ENCODE data around the gene RSBN1.
"Not testable (repeated sequence)": the region's sequence is repeated elsewhere in the genome, so short reads cannot be mapped to it uniquely, and the experiment has no call there.

Gene RSBN1

DNA sequence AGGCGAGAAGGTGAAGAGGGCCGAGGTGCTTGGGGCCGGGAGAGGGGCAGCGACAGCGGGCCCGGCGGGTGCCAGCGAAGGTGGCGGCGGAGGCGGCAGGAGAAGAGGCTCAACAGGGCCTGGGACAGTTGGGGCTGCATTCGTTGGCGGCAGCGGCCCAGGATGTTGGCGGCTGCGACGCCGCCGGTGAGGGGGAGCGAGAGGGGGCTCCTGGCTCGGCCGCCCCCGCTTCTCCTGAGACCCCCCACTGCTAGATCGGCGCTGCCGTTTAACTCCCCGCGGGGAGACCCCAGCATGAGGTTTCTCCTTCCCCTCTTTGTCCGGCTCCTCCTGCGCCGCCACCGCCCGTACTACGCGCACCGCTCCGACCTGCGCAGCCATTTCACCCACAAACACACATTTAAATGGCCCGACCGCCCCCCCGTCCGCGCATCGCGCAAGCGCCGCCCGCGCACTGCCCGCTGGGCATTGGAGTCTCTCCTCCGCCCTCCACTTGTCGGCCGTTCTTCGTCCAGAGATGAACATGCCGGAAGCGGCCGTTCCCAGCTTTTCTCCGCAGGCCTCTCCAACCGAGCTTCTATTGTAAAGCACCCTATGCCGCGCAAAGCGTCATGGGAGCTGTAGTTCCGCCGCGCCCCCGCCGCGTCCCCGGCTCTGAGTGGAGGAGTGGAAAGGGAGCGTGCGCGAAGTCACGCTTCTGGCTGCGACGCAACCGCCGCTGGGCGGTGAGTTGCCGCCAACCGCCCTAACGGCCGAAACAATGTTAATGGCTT, at the start of gene RSBN1:
RSBN1 (minus strand) TSS at position 589 of the 773 bp plus-strand sequence; CDS start at position 525, 64 bp downstream.
- in situ Hi-C loops (cut with HindIII; ENCODE audit: low pct_unique_long_range_greater_than_20kb, low sequenced_read_pairs): no loop called here
- DNase-seq (ENCODE audit: low read depth in 1 of 2, low spot score in 1 of 2): peak; percentile 78 to 99
- TF ChIP-seq JUND (IDR thresholded peaks at IDR 0.05; ENCODE audit: low read depth): no peak

DNA sequence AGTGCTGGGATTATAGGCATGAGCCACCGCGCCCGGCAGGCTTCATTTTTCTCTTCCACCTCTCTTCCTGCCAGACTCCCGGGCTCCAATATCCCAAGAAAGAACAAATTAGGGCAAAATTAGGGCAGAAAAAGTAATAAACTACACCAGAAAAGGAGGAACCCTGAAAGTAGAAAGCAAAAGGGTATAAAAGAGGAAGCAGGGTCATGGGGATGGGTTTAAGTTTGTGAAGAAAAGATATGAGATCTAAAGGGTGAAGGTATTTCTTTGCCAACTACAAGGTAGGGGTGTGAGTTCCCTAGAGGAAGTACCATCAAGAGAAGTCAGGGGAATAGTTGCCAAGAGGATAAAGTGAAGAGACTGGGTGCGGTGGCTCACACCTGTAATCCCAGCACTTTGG, 49.4 kb upstream of the RSBN1 start:
- in situ Hi-C loops (cut with HindIII; ENCODE audit: low pct_unique_long_range_greater_than_20kb, low sequenced_read_pairs): no loop called here
- TF ChIP-seq JUND (IDR thresholded peaks at IDR 0.05; ENCODE audit: low read depth): no peak
- no peak for DNase-seq (ENCODE audit: low read depth in 1 of 2, low spot score in 1 of 2)

DNA sequence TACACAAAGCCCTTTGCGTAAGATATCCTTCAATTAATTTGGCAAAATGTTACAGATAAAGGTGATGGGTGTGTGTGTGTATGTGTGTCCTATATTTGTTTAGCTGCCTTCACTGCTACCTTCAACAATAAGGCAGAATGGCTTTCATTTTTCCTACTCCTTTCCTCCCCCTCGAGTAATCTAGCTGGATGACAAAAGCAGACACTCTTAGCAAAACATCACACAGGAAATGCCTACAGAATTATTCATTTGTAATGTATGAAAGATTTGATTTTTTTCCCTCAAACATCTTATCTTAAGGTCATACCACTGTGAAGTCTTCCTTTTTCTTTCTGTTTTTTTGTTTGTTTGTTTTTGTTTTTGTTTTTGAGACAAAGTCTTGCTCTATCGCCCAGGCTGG, 48.6 kb upstream of the RSBN1 start:
- TF ChIP-seq JUND (IDR thresholded peaks at IDR 0.05; ENCODE audit: low read depth): no peak
- no peak for DNase-seq (ENCODE audit: low read depth in 1 of 2, low spot score in 1 of 2)
- in situ Hi-C loops (cut with HindIII; ENCODE audit: low pct_unique_long_range_greater_than_20kb, low sequenced_read_pairs): no loop called here

DNA sequence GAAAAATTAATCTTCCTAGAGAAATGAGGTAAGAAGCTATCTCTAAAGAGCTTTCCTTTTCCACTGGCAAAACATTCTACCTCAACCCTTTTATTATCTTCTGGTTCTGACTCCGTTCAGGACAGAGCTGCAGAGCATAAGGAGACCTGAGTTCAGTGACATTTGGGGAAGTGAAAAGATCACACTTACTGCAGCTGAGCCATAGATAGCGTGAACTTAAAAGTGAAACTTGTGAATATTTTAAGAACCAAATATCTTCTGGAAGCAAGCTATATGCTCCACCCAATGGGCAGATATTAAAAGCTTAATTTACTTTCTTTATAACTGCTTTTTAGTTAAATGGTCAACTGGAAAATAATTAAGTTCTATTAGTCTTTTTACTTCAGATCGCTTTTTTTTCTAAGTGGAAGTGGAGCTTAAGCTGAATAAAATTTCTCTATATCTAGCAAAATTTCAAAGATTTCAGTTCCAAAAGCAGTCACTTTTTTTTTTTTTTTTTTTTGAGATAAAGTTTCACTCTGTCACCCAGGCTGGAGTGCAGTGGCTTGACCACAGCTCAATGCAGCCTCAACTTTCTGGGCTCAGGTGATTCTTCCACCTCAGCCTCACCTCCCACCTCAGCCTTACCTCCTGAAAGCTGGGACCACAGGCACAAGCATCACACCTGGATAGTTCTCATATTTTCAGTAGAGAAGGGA, 47.4 kb upstream of the RSBN1 start:
- no peak for DNase-seq (ENCODE audit: low read depth in 1 of 2, low spot score in 1 of 2)
- TF ChIP-seq JUND (IDR thresholded peaks at IDR 0.05; ENCODE audit: low read depth): no peak
- in situ Hi-C loops (cut with HindIII; ENCODE audit: low pct_unique_long_range_greater_than_20kb, low sequenced_read_pairs): no loop called here

DNA sequence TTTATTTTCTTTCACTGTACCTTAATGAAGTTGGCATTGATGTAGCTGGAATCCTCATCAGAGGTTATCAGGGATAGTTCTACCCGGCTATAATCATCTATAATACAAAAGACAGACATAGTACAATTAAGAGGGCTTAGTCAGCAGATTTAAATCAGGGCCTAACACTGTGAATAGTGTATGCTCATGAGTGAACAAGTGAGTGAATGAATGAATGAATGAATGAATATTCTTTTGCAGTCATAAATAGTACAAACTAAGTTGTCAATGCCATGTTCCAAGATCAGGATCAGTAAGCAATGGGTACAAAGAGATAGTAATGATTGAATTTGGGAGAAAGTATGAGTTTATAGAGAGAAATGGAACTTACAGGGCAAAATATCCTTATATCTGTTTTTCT, 46.7 kb upstream of the RSBN1 start:
- DNase-seq (ENCODE audit: low read depth in 1 of 2, low spot score in 1 of 2): no peak
- no peak for TF ChIP-seq JUND (IDR thresholded peaks at IDR 0.05; ENCODE audit: low read depth)
- in situ Hi-C loops (cut with HindIII; ENCODE audit: low pct_unique_long_range_greater_than_20kb, low sequenced_read_pairs): no loop called here

GRCh38 chr1:113858418-113858817, 46.1 kb upstream of the RSBN1 start:
- DNase-seq (ENCODE audit: low read depth in 1 of 2, low spot score in 1 of 2): no peak
- in situ Hi-C loops (cut with HindIII; ENCODE audit: low pct_unique_long_range_greater_than_20kb, low sequenced_read_pairs): no loop called here
- no peak for TF ChIP-seq JUND (IDR thresholded peaks at IDR 0.05; ENCODE audit: low read depth)

DNA sequence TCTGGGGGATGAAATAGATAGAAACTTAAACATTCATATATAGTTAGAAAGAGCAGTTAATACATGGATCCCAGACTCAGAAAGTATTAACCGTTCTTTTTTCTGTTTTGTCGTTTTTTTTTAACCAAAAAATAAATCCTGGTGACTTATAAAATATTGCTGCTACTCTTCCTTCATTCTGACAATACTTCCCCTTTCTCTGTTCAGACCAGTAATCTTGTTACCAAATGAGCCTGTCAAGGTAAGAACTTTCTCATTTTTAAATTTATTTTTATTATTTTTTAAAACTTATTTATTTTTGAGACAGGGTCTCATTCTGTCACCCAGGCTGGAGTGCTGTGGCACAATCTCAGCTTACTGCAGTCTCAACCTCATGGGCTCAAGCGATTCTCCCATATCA, 45.5 kb upstream of the RSBN1 start:
- no peak for DNase-seq (ENCODE audit: low read depth in 1 of 2, low spot score in 1 of 2)
- TF ChIP-seq JUND (IDR thresholded peaks at IDR 0.05; ENCODE audit: low read depth): no peak
- in situ Hi-C loops (cut with HindIII; ENCODE audit: low pct_unique_long_range_greater_than_20kb, low sequenced_read_pairs): no loop called here

- in situ Hi-C loops (cut with HindIII; ENCODE audit: low pct_unique_long_range_greater_than_20kb, low sequenced_read_pairs): no loop called here
- no peak for TF ChIP-seq JUND (IDR thresholded peaks at IDR 0.05; ENCODE audit: low read depth)
- no peak for DNase-seq (ENCODE audit: low read depth in 1 of 2, low spot score in 1 of 2)
Observed at GRCh38 chr1:113856401-113856790, 44.1 kb upstream of the RSBN1 start.

GRCh38 chr1:113855630-113856400, 43.5 kb upstream of the RSBN1 start:
- in situ Hi-C loops (cut with HindIII; ENCODE audit: low pct_unique_long_range_greater_than_20kb, low sequenced_read_pairs): no loop called here
- no peak for TF ChIP-seq JUND (IDR thresholded peaks at IDR 0.05; ENCODE audit: low read depth)
- DNase-seq (ENCODE audit: low read depth in 1 of 2, low spot score in 1 of 2): no peak

DNA sequence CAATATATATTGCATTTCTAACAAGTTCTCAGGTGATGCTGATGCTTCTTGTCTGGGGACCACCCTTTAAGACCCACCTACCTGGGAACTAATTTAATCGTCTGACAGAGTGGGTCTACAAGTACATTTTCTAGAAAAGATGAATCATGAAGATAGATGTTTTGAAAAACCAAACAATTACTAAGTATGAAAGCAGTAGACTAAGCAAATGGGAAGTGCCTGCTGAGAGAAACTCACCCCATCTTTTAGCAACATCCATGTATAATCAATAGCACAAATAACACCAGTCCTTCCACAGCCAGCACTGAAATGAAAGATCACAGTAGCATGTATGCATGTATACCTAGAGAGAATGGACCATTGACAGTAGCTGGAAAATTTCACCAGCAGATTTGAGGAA, 42.0 kb upstream of the RSBN1 start:
- TF ChIP-seq JUND (IDR thresholded peaks at IDR 0.05; ENCODE audit: low read depth): no peak
- no peak for DNase-seq (ENCODE audit: low read depth in 1 of 2, low spot score in 1 of 2)
- in situ Hi-C loops (cut with HindIII; ENCODE audit: low pct_unique_long_range_greater_than_20kb, low sequenced_read_pairs): no loop called here

DNA sequence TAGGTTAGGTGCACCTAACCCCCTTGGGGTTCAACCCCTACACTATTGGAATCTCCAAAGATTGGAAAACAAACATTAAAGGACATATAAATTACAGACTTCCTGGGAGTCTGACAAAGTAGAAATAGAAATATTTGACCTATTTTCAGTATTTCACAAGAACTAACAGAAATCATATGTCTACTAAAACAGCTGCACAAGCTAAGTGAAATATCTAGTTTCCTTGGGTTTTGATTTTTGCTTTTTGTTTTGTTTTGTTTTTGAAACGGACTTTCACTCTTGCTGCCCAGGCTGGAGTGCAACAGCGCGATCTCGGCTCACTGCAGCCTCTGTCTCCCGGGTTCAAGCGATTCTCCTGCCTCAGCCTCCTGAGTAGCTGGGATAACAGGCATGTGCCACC, 40.4 kb upstream of the RSBN1 start:
- in situ Hi-C loops (cut with HindIII; ENCODE audit: low pct_unique_long_range_greater_than_20kb, low sequenced_read_pairs): not testable (repeated sequence)

DNA sequence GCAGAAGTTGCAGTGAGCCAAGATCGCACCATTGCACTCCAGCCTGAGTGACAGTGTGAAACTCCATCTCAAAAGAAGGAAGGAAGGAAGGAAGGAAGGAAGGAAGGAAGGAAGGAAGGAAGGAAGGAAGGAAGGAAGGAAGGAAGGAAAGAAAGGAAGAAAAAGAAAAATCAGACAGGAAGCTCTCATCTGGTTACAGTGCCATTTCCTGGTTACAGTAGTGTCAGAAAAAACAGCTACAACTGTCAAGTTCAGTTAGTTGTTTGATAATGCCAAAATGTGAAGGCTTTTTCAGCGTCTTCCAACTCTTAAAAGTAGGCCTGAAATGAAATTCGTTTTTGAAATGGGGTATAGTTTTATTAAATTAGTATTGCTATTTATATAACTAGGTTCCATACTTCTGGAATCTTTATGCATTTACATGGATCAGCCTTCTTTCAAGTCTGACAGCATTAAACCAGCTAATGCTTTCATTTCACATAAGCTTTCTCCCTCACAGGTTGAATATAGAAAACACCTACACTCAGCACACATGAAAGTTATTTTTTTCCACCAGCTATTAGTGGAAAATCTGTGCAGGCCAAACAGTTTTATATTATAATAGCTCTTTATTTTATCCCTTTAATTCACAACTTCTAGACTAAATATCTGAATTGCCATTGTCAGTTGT, 38.0 kb upstream of the RSBN1 start:
- DNase-seq (ENCODE audit: low read depth in 1 of 2, low spot score in 1 of 2): no peak
- in situ Hi-C loops (cut with HindIII; ENCODE audit: low pct_unique_long_range_greater_than_20kb, low sequenced_read_pairs): no loop called here
- no peak for TF ChIP-seq JUND (IDR thresholded peaks at IDR 0.05; ENCODE audit: low read depth)

More for the DNA sequence above, 40.4 kb upstream of the RSBN1 start:
- DNase-seq (ENCODE audit: low read depth in 1 of 2, low spot score in 1 of 2): not testable (repeated sequence)
